Tongue (tissue), 2 donors: ENCODE results near the gene NCOA5. TPM values are rescaled to one million over a fixed set of nuclear protein-coding genes. Genes with fewer than 3 reads are reported as not detected.
A peak's percentile ranks its signal among the peaks of the same experiment; 100 is the strongest.
"Not testable (repeated sequence)": the region's sequence is repeated elsewhere in the genome, so short reads cannot be mapped to it uniquely, and the experiment has no call there.

ENCODE experiments used
- DNase-seq: peaks from one replicate; pipeline ENCODE4 v3.0.0-alpha.2; 2015
- total RNA-seq: library from RNA; depleted of rRNA; stranded (reverse); fragments of >200 nt; gene quantifications from one replicate; pipeline ENCODE4 v1.2.3, GENCODE V29; 2014

NCOA5 gene
- total RNA-seq, 1 donor from 2014 or later = 32.4 TPM

DNA sequence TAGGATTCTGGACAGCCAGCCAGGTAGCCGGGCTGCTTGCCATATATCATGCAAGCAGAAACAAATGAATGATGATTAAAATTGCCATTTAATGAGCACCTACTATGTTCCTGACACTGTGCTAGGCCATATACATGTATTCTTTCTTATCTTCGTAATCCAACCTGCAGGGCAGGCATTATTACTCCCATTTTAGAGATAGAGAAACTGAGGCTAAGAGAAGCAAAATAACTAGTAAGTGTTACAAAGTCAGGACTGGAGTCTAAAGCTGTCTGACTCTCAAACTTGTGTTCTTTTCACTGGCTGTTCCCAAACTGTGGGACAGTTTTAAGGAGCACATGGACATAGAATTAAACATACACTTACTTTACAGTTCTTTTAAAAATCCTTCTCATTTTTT lies 30.4 kb upstream of the NCOA5 start:
- no peak for DNase-seq

DNA sequence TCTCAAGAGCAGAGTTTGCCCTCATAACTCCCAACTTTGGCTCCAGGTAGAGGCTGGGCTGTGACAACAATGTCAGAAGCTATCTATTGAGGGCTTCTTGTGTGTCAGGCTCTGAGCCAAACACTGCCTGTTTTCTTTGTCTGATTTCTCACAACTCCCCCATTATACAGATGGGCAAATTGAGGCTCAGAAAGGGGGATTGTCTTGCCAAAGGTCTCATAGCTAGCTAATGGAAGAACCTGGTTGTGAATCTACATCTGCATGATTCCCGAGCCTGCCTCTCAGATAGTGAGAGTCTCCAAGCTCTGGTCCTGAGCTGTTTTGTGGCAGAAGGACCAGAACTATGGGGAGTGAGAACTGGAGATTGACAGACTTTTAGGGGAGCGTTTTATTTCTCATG lies 29.8 kb upstream of the NCOA5 start:
- DNase-seq = no peak

DNA sequence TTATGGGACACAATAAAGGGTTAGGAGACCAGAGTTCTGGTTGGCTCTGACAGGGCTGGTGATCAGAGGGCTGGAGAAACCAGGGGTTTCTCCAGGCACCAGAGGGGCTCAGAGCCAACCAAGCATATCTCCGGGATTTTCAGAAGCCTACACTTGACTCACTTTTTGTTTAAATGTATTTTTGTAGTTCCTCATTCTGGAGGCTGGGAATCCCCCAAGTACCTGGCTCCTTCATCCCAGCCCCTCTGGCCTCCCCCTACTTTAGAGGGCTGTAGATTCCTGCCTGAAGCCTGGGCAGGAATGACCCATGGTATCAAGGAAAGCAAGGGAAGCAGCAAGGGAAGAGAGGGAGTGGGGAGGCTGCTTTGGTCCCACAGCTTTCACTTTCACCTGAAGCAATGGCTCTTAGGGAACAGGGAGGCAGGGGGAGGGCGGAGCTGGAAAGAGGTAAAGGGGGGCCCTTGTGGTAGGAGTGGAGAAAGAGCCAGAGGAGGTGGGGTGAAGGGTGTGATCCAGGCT lies 29.3 kb upstream of the NCOA5 start:
- no peak for DNase-seq

DNA sequence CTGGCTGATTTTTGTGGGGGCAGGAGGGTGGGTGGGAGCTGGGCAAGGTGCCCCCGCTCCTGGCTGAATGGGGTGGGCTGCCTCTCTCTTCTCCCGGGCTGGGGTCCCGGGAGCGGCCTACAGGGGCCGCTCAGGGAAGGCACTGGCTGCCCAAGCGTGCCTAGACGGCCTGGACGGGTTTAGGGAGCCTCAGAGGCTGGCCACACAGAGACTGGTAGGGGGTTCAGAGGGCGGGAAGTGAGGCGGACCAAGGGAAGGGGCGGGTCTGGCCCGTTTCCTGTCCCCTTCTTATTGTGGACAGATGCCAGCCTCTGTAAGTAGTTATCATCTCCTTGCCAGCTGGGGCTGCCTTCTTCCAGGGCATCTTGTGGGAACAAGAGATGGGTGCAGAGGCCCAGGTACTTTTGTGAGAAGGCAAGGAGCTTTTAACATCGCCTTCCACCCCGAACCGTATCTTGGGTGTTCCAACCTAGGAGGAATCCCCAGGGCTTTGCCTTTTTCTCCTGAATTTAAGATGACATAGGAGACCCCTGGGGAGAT lies 28.8 kb upstream of the NCOA5 start:
- no peak for DNase-seq

DNA sequence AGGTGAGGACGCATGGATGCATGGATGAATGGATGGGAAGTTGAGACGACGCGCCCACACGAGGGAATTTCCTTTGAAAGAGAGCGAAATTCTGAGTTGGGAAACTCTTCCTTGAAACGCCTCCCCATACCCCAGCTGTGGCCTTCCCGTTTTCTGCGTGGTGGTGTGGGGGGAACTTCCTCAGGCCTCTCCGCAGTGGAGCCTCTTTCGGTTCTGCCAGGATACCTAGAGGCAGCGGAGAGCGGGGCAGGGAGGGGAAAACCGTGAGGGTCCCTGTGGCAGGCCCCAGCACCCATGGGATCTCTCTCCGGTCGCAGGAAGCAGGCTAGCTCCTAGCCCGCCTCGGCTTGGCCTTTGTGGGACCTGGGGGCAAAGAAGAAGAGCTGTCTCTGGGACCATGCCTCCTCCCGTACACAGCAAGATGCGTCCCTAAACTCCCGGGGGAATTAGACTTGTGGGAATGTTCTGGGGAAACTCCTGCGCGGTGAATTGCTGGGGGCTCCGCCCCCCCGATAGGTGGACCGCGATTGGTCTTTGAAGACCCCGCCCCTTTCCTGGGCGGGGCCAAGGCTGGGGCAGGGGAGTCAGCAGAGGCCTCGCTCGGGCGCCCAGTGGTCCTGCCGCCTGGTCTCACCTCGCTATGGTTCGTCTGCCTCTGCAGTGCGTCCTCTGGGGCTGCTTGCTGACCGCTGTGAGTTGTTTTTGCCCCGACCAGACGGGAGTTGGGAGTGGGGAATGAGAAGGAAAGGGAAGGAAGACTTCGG lies 28.1 kb upstream of the NCOA5 start, which contains the start of gene CD40:
Gene CD40 (plus strand): TSS at position 611 of the 764 bp plus-strand sequence. CDS start 30 bp downstream, at position 641.
- DNase-seq = no peak

DNA sequence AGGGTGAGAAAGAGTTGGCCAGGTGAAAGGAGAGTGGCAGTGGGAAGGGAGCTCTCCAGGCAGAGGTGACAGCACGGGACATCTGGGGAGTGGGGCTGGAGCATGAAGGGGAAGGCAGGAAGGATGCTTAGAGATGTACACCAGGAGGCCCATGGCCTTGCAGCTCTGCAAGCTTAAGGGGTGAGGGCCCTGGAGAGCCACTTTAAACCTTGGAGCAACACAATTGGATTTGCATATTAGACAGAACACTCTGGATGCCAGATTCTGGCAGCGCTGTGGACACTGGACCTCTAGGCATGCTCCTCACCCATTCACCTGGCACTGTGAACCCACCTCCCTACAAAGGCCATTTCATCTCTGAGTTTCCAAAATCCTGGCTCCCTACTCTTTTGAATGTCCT lies 24.7 kb upstream of the NCOA5 start:
- no peak for DNase-seq

DNA sequence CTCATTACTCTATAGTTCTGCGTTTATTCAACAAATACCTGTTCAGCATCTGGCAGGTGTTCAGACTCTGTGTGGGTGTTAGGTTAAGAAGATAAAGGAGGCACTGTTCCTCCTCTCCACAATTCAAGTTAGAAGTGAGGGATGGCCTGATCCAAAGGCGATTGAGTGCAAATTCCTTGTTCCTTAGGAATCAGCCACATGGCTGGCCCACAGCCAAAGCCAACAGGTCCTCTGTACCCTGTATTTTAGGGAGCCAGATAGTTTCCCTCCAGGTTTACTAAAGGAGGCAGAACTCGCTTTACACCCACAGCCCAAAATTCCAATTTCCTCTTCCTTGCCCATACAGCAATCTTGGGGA lies 23.3 kb upstream of the NCOA5 start:
- DNase-seq = no peak

DNA sequence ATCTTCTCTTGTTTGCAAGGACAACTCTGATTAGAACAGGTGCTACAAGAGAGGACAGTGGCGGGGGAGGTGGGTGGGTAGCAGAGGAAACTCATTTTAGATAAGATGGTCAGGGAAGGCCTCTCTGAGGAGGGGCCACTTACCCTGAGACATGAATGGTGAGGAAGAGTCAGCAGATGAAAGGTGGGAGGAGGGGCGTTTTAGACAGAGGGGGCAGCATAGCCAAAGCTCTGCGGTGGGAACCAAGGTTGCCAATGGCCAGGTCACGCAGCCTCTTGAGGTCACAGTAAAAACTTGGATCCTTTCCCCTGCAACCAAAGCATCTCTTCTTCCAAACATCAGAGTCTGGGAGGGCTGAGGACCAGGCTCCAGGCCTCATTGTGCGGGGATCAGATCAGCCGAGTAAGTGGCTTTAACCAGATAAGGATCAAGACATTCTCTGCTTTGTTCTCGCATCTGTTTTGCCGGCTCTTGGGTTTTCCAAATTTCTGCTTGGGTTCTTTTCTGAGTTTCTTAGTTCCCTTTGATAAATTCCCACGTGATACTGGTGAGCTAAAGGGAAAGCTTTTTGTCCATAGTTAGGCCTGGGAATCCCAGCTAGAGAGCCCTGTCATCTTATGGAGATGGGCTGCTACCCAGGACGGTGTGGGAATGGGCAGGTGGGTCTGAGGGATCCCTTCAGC lies 22.8 kb upstream of the NCOA5 start:
- no peak for DNase-seq

DNA sequence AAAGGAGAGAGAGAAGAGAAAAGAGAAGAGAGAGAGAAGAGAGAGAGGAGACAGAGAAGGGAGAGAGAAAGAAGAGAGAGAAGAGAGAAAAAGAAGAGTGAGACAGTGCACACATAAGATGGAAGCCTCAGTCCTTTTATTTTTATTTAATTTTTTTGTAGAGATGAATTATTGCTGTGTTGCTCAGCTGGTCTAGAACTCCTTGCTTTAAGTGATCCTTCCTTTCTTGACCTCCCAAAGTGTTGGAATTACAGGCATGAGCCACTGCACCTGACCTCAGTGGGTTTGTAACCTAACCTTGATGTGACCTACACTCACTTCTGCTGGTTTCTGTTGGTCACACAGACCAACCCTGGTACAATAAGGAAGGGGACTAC lies 22.1 kb upstream of the NCOA5 start:
- DNase-seq = no peak

DNA sequence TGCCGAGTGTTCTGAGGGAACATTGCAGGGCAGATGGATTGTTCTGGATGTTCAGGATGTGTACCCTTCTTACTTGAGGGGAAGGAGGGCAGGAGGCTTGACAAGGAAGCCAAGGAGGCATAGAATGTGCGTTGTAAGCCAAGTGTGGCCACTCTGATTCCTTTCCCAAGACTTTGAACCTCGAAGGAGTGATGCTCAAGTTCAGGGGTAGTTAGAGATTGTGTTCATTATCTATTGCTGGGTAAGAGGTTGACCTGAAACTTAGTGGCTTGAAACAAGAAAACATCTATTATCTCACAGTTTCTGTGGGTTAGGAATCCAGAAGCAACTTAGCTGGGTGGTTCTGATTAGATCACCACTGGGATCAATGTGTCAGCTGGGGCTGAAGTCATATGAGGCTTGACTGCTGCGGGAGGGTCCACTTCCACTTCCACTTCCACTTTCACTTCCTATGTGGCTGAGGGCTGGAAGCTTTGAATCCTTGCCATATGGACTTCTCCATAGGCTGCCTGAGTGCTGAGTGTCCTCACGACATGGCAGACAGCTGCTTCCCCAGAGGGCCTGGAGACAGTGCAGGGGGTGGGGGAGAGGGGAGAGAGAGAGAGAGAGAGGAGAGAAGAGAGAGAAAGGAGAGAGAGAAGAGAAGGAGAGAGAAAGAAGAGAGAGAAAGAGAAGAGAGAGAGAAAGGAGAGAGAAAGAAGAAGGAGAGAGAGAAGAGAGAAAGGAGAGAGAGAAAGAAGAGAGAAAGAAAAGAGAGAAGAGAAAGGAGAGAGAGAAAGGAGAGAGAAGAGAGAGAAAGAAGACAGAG lies 21.5 kb upstream of the NCOA5 start:
- DNase-seq = peak; percentile 9

DNA sequence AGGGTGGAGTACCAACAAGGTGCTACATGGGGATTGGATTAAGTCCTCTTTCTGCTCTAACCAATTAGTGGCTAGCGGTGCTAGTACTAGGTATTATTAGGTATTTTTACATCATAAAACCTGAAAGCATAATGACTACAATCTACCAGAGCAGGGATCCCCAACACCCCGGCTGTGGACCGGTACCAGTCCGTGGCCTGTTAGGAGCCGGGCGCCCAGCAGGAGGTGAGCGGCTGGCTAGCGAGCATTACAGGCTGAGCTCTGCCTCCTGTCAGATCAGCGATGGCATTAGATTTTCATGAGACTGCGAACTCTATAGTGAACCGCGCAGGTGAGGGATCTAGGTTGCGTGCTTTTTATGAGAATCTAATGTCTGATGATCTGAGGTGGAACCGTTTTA lies 19.2 kb upstream of the NCOA5 start:
- no peak for DNase-seq

DNA sequence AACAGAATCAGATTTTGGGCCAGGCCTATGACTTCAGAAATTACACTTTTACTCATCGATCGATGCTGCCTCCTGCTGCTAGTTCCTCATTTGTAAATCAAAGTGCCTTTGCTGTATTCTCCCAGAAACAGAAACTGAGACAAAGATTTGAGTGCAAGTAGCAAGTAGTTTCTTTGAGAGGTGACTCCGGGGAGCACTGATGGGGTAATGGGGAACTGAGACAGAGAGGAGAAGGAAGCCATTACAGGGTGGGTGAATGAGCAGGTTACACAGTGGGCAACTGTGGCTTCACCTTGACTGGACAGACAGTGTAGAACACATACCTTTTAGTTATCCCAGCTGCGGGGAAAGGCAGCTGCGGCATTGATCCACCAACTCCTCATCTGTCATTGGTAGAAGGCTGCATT lies 18.7 kb upstream of the NCOA5 start:
- no peak for DNase-seq

DNA sequence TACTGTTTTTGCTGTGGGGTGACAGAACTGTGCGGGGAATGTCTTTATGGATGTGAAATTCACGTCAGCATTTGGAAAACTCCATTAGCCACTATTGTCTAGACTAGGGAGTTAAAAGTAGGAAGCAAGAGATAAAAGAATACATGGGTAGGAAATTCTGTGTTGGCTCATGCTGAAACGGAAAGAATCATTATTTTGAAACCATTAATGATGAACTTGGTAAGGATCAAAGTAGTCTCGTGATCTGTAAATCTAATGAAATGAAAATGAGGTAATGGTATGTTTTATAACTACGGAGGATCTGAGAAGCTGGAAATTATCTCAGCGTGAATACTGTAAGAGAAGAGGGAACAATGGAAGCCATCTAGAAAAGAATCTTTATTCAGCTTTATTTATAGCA lies 17.3 kb upstream of the NCOA5 start:
- DNase-seq = no peak

DNA sequence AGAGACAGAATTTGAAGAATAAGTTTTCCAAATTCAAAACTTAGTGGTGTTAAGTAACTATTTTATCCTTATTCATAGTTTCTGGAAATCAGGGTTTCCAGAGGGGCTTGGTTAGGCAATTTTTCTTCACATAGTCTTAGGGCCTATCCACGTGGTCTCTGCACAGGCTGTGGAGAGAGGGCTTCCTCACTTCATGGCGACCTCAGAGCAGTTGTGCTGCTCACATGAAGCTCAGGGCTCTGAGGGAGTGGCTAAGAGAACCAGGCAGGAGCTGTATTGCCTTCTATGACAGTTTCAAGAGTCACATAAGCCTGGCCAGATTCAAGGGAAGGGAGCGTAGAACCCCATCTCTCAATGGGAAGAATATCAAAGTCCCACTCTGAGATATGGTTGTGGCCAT lies 14.5 kb upstream of the NCOA5 start:
- no peak for DNase-seq

DNA sequence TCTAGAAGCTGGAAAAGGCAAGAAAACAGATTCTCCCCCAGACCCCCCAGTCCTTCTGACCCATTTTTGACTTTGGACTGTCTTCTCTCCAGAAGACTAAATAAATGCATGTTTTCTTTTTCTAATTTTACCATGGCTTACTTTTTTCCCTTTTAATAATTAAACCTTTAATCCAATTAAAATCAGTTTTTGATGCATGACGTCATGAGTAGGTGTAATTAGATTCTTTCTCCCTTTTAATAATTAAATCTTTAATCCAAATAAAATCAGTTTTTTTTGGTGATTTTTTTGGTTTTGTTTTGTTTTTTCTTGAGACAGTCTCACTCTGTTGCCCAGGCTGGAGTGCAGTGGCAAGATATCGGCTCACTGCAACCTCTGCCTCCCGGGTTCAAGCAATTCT lies 13.2 kb upstream of the NCOA5 start:
- DNase-seq = no peak

DNA sequence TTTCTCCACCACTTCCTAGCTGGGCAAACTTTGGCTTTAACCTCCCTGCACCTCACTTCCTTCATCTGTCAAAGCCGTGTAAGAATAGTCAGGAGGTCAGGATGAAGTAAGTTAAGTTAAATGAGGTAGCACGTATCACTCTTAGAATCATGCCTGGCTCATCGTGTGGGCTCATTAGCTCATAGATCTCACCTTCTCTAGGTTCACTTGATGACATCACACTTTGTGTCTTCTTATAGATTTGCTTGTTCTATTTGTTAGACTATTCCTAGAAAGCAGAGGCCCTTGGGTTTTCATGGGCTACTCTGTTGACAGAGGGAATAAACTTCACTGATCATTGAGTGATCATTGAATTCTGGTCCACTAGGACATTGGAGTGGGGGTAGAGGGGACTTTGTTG lies 12.2 kb upstream of the NCOA5 start:
- no peak for DNase-seq

DNA sequence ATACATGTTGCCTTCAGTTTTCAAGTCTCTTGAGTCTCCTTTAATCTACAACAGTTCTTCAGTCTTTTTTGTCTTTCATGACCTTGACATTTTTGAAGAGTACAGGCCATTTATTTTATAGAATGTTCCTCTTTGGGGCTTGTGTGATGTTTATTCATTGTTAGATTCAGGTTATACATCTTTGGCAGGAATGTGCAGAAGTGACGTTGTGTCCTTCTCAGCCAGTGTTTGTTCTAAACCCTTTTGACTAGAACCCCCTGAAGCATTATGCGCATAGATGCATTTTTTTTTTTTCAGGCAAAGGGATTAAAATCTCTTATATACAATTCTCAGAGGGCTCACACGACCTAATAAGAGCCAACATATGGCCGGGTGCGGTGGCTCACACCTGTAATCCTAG lies 11.2 kb upstream of the NCOA5 start:
- DNase-seq = no peak

DNA sequence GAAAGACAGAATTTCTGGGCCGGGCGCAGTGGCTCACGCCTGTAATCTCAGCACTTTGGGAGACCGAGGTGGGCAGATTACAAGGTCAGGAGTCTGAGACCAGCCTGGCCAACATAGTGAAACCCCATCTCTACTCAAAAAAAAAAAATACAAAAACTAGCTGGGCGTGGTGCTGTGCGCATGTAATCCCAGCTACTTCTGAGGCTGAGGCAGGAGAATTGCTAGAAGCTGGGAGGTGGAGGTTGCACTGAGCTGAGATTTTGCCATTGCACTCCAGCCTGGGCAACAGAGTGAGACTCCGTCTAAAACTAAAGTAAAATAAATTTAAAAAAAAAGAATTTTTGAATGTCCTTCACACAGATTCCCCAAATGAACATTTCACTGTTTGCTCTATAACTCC lies 10.7 kb upstream of the NCOA5 start:
- DNase-seq = not testable (repeated sequence)

DNA sequence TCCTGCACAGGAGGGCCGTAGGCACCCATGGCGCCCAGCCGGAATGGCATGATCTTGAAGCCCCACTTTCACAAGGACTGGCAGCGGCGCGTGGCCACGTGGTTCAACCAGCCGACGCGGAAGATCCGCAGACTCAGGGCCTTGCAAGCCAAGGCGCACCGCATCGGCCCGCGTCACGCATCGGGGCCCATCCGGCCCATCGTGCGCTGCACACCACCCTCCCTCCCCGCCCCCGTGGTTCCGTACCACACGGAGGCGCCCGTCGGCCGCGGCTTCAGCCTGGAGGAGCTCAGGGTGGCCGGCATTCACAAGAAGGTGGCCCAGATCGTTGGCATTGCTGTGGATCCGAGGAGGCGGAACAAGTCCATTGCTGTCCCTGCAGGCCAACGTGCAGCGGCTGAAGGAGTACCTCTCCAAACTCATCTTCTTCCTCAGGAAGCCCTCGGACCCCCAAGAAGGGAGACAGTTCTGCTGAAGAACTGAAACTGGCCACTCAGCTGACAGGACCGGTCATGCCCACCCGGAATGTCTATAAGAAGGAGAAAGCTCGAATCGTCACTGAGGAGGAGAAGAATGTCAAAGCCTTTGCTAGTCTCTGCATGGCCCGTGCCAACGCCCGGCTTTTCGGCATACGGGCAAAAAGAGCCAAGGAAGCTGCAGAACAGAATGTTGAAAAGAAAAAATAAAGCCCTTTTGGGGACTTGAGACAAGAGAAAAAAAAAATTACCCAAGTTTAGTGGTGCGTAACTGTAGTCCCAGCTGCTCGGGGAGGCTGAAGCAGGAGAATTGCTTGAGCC lies 9.9 kb upstream of the NCOA5 start:
- DNase-seq = no peak

DNA sequence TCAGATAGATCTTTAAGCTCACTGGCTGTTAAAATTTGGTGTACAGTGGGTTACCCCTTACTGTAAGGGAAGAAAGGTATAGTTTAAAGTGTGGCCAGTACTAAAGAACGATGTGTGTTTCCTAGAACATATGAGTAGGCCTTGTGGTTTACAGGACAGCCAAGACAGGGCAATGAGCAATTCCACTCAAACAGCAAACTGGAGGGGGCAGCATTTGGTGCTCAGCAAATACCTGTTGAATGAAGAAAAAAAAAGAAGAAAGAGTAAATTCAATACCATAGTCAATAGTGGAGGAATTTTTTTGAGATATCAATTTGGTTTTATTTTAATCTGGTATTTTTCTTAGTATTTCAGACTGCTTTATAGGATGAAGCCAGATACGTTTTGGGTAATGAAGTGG lies 3.8 kb upstream of the NCOA5 start:
- no peak for DNase-seq

DNA sequence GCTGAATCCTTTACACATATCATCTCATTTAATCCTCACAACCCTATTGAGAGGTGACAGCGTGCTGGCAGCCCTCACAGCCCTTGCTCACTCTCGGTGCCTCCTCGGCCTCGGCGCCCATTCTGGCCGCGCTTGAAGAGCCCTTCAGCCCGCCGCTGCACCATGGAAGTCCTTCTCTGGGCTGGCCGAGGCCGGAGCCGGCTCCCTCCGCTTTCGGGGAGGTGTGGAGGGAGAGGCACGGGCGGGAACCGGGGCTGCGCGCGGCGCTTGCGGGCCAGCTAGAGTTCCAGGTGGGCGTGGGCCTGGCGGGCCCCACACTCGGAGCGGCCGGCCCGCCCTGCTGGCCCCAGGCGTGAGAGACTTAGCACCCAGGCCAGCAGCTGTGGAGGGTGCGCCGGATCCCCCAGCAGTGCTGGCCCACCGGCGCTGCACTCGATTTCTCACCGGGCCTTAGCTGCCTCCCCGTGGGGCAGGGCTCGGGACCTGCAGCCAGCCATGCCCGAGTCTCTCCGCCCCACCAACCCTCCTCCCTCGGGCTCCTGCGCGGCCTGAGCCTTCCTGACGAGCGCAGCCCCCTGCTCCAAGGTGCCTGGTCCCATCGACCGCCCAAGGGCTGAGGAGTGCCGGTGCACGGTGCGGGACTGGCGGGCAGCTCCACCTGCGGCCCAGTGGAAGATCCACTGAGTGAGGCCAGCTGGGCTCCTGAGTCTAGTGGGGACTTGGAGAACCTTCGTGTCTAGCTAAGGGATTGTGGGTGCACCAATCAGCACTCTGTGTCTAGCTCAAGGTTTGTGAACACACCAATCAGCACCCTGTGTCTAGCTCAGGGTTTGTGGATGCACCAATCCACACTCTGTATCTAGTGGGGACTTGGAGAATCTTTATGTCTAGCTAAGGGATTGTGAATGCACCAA lies 2.1 kb upstream of the NCOA5 start:
- DNase-seq = not testable (repeated sequence)
